ENCODE data around the gene ARHGEF12. TPM values are rescaled to one million over a fixed set of nuclear protein-coding genes. Genes with fewer than 3 reads are reported as not detected.

The ARHGEF12 gene
- polyA plus RNA-seq, 3 donors = 0.25 to 0.87 (median 0.27) TPM

DNA sequence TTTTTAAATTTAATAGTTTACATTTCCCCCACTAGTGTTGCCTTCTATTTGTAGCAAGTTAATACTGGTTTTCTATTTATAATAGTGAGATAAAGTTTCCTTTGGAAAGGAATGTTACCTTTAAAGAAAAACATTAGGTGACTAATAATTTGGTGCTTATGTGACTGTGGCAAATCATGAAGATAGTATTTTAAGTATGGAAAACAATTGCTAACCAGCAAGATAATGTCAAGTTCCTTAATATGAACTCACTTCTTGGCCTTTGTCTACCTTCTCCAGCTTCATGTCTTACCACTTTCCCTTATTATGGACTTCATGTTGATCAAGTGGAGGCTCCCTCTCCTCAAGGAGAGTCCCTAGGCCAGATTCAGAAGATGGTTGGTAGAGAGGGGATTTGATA, 27.2 kb downstream of the ARHGEF12 start:
- Histone ChIP-seq H3K4me3 (replicated peaks in 1 of 3; ENCODE audit: low read depth in 2 of 3, low read length in 3 of 3) (no peak overlapping the region), H3K4me2 (replicated peaks; ENCODE audit: extremely low read depth, low read length, poor library complexity, severe bottlenecking) (no peak overlapping the region), H3K27me3 (ENCODE audit: control insufficient read depth in 2 of 2, insufficient read depth in 2 of 2, low read length in 2 of 2) (peaks cover 67 to 92% of the 10 kb centered on the region in 2 donors), H3K79me2 (ENCODE audit: insufficient read depth, low read length) (no peaks in the 10 kb centered on the region), H3K27ac (ENCODE audit: low read depth in 1 of 2, low read length in 2 of 2) (no peak overlapping the region), H2AFZ (ENCODE audit: insufficient read depth, low read depth, low read length, poor library complexity, severe bottlenecking) (no peak overlapping the region), H3K36me3 (replicated peaks in 1 of 2; ENCODE audit: control insufficient read depth in 1 of 2, insufficient read depth in 2 of 2, low read length in 2 of 2) (no peaks in the 10 kb centered on the region), H4K20me1 (ENCODE audit: insufficient read depth, low read length) (no peaks in the 10 kb centered on the region), H3K9ac (ENCODE audit: insufficient read depth, low read length, poor library complexity, severe bottlenecking) (no peak overlapping the region), H3K4me1 (ENCODE audit: control insufficient read depth in 1 of 2, insufficient read depth in 2 of 2, low read length in 2 of 2) (no peaks in the 10 kb centered on the region), H3K9me3 (replicated peaks in 1 of 2; ENCODE audit: control insufficient read depth in 1 of 2, insufficient read depth in 1 of 2, low read length in 2 of 2) (peaks cover 0 to 15% of the 10 kb centered on the region in 2 donors)
- TF ChIP-seq, protein P1, sequence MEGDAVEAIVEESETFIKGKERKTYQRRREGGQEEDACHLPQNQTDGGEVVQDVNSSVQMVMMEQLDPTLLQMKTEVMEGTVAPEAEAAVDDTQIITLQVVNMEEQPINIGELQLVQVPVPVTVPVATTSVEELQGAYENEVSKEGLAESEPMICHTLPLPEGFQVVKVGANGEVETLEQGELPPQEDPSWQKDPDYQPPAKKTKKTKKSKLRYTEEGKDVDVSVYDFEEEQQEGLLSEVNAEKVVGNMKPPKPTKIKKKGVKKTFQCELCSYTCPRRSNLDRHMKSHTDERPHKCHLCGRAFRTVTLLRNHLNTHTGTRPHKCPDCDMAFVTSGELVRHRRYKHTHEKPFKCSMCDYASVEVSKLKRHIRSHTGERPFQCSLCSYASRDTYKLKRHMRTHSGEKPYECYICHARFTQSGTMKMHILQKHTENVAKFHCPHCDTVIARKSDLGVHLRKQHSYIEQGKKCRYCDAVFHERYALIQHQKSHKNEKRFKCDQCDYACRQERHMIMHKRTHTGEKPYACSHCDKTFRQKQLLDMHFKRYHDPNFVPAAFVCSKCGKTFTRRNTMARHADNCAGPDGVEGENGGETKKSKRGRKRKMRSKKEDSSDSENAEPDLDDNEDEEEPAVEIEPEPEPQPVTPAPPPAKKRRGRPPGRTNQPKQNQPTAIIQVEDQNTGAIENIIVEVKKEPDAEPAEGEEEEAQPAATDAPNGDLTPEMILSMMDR (IDR thresholded peaks at IDR 0.05) = no peak
- H3K9me3 Mint-ChIP-seq = peaks cover 0 to 8% (median 0%) of the 10 kb centered on the region in 7 donors
- H3K4me3 Mint-ChIP-seq = peak overlapping the region in 1 of 2 donors; percentile 26
- H3K27ac Mint-ChIP-seq = no peak overlapping the region
- no peaks in the 10 kb centered on the region for H3K36me3 Mint-ChIP-seq
- no peak for DNase-seq
- H3K27me3 Mint-ChIP-seq (ENCODE audit: low read depth in 3 of 3) = peaks cover 77 to 91% (median 82%) of the 10 kb centered on the region in 3 donors
- H3K4me1 Mint-ChIP-seq = no peaks in the 10 kb centered on the region
- intact Hi-C loops (cut with micrococcal nuclease) = no loop called here

DNA sequence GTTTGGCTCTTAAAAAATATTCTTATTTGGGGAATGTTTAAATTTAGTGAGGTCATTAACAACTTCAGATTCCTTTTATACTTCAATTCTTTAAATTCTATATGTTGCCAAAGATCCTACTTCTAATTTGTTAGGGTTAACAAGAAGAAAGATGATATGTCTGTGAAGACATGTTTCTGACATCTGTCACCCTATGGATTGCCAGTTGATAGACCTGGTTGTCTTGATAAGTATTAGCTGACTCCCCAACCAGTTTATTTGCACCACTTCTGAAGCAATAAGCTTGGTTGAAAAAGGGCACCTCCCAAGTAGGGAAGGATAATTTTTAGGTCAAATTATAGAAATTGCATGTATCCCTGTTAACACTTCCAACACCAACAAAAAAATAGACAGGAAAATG, 29.3 kb downstream of the ARHGEF12 start:
- H3K79me2 ChIP-seq (ENCODE audit: insufficient read depth, low read length) = no peaks in the 10 kb centered on the region
- DNase-seq = no peak
- intact Hi-C loops (cut with micrococcal nuclease) = no loop called here

More for the DNA sequence above, 29.3 kb downstream of the ARHGEF12 start:
- Mint-ChIP-seq H3K27ac (no peak overlapping the region), H3K4me1 (no peaks in the 10 kb centered on the region), H3K4me3 (peak overlapping the region in 1 of 2 donors; percentile 52), H3K27me3 (ENCODE audit: low read depth in 3 of 3) (peaks cover 68 to 88% (median 79%) of the 10 kb centered on the region in 3 donors), H3K36me3 (no peaks in the 10 kb centered on the region), H3K9me3 (peaks cover 0 to 4% (median 0%) of the 10 kb centered on the region in 7 donors)
- no peaks in the 10 kb centered on the region for H3K36me3 ChIP-seq (replicated peaks in 1 of 2; ENCODE audit: control insufficient read depth in 1 of 2, insufficient read depth in 2 of 2, low read length in 2 of 2)
- TF ChIP-seq, protein P1 (IDR thresholded peaks at IDR 0.05) = no peak
- H3K4me3 ChIP-seq (replicated peaks in 1 of 3; ENCODE audit: low read depth in 2 of 3, low read length in 3 of 3) = no peak overlapping the region
- H3K4me1 ChIP-seq (ENCODE audit: control insufficient read depth in 1 of 2, insufficient read depth in 2 of 2, low read length in 2 of 2) = no peaks in the 10 kb centered on the region
- H3K27me3 ChIP-seq (ENCODE audit: control insufficient read depth in 2 of 2, insufficient read depth in 2 of 2, low read length in 2 of 2) = peaks cover 56 to 90% of the 10 kb centered on the region in 2 donors
- no peak overlapping the region for H3K9ac ChIP-seq (ENCODE audit: insufficient read depth, low read length, poor library complexity, severe bottlenecking)
- no peak overlapping the region for H2AFZ ChIP-seq (ENCODE audit: insufficient read depth, low read depth, low read length, poor library complexity, severe bottlenecking)
- no peak overlapping the region for H3K27ac ChIP-seq (ENCODE audit: low read depth in 1 of 2, low read length in 2 of 2)
- no peaks in the 10 kb centered on the region for H4K20me1 ChIP-seq (ENCODE audit: insufficient read depth, low read length)
- no peak overlapping the region for H3K4me2 ChIP-seq (replicated peaks; ENCODE audit: extremely low read depth, low read length, poor library complexity, severe bottlenecking)
- peaks cover 0 to 5% of the 10 kb centered on the region in 2 donors for H3K9me3 ChIP-seq (replicated peaks in 1 of 2; ENCODE audit: control insufficient read depth in 1 of 2, insufficient read depth in 1 of 2, low read length in 2 of 2)
